Transverse colon (tissue), 4 donors: ENCODE measurements around the gene TMEM150B.

Experiments
- EP300 ChIP-seq: sonication (generic); formaldehyde crosslinking; IDR thresholded peaks from one replicate; pipeline ENCODE4 v1.6.1; 2017; ENCODE audit warnings: antibody characterized with exemption, low read depth
- POLR2A ChIP-seq: fragments of 450-650 bp; IDR thresholded peaks from one replicate; pipeline ENCODE4 v1.6.1; 2016; ENCODE audit warnings: antibody characterized with exemption, mild to moderate bottlenecking, moderate library complexity
- POLR2AphosphoS5 ChIP-seq, 3 donors: sonication (generic); formaldehyde crosslinking; IDR thresholded peaks; one replicate each; pipeline ENCODE4 v1.6.1; 2016; ENCODE audit warnings: antibody characterized with exemption in 3 of 3
- TF ChIP-seq, protein P1 (sequence below), 5 experiments: fragments of 200-600 bp in 3 of 5; fragments of 450-650 bp in 2 of 5; sonication (generic) in 3 of 5; IDR thresholded peaks; 1 replicate in 2 of 5; 2 replicates in 3 of 5; pipeline ENCODE4 v1.5.1; 2016 to 2017; ENCODE audit warnings: antibody characterized with exemption in 5 of 5, inconsistent platforms in 3 of 5, mild to moderate bottlenecking in 2 of 5, moderate library complexity in 1 of 5

GRCh38 chr19:55355213-55355821, 30.2 kb upstream of the TMEM150B start:
- TF ChIP-seq, protein P1, sequence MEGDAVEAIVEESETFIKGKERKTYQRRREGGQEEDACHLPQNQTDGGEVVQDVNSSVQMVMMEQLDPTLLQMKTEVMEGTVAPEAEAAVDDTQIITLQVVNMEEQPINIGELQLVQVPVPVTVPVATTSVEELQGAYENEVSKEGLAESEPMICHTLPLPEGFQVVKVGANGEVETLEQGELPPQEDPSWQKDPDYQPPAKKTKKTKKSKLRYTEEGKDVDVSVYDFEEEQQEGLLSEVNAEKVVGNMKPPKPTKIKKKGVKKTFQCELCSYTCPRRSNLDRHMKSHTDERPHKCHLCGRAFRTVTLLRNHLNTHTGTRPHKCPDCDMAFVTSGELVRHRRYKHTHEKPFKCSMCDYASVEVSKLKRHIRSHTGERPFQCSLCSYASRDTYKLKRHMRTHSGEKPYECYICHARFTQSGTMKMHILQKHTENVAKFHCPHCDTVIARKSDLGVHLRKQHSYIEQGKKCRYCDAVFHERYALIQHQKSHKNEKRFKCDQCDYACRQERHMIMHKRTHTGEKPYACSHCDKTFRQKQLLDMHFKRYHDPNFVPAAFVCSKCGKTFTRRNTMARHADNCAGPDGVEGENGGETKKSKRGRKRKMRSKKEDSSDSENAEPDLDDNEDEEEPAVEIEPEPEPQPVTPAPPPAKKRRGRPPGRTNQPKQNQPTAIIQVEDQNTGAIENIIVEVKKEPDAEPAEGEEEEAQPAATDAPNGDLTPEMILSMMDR (IDR thresholded peaks at IDR 0.05), result no peak
- TF ChIP-seq POLR2A (no peak), EP300 (no peak), POLR2AphosphoS5 (IDR thresholded peaks at IDR 0.05) (no peak)
